ENCODE measurements around the gene OR2T1.
"Not testable (repeated sequence)": the region's sequence is repeated elsewhere in the genome, so short reads cannot be mapped to it uniquely, and the experiment has no call there.

OR2T1 gene

DNA sequence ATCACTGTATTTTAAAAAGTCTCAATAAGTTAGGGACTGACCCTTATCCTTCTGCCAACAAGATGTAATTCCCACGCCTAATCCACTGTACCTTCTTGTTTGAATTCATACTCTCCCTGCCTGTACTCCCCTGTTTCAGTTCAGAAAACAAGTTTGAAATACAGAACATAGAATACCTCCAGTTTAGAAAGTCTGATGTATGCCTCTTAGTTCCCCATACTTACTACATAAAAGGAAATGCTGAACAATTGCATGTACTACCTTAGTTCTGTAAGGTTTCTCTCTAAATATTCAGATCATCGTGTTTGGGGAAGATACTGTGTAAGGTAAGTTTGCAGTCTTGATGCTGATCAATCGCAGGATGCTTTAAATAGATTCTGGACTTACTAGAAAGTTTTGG lies 33.5 kb downstream of the OR2T1 start:
- DNase-seq: not testable (repeated sequence)

- not testable (repeated sequence) for DNase-seq
These were observed 35.8 kb downstream of the OR2T1 start for GRCh38 chr1:248438668-248439067.

GRCh38 chr1:248439283-248439682 lies 36.4 kb downstream of the OR2T1 start:
- DNase-seq: not testable (repeated sequence)

DNA sequence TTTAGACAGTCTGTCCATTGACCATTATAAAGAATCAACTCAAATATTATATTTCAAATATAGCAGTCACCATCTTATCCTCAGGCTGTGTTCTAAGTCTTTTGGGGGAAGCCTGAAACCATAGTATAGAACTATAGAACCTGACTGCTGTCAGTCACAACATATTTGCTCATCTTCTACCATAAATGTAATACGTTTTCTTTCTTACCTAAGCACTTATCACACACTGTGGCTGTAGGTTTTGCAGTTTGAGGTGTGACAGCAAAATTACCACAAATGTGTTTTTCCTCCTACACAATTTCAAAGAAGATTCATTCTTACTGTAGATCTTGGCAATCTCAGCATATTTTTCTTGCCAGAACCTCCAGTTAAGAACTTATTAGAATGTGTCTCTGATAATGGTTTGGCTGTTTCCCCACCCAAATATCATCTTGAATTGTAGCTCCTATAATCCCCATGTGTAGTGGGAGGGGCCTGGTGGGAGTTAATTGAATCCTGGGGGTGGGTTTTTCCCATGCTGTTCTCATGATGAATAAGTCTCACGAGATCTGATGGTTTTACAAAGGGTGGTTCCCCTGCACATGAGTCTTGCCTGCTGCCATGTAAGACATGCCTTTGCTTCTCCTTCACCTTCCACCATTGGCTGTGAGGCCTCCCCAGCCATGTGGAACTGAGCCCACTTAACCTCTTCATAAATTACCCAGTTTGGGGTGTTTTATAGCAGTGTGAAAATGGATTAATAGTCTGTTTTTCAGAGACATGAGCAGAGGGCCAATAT lies 39.8 kb downstream of the OR2T1 start:
- not testable (repeated sequence) for DNase-seq

DNA sequence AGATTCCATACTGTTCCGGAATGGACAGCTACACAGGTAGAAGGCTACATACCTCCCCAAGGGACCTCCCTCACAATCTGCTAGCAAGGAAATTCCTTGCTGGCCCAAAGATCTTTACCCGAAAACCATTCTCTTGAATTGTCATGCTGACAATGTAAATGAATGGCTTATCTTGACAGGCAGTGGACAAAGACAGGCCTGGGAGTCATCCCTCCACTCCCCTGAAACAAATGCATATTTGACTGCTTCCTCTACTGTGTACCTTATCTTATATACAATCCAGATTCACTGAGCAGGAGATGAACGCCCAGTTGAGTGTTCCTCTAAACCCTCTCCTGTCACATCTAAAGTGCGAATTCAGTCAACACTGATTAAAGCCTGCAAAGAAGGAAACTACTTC lies 41.8 kb downstream of the OR2T1 start:
- DNase-seq: not testable (repeated sequence)

DNA sequence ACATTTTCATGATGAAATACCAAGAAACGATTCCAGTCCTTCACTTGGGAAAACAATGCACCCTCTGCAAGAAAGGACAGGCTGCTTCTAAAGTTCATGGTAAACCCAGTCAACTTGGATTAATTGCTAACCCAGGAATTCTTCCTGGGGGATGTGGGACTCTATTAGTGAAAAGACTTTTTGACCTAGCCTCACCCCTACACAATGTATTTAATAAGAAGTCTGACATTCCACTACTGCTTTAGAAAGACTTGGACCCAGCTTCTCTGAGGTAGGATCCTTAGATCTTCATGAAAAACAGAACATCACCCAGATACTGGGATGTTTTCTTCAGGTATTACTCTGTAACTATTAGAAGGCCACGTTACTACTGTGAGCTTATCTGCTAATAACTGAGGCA lies 42.6 kb downstream of the OR2T1 start, which contains the start of gene OR2T2:
TSS of gene OR2T2 (plus strand) at position 239 of the 400 bp plus-strand sequence. CDS start 7,161 bp downstream, outside the sequence.
- not testable (repeated sequence) for DNase-seq

- DNase-seq: not testable (repeated sequence)
These were observed 45.7 kb downstream of the OR2T1 start for GRCh38 chr1:248448409-248449074.

DNA sequence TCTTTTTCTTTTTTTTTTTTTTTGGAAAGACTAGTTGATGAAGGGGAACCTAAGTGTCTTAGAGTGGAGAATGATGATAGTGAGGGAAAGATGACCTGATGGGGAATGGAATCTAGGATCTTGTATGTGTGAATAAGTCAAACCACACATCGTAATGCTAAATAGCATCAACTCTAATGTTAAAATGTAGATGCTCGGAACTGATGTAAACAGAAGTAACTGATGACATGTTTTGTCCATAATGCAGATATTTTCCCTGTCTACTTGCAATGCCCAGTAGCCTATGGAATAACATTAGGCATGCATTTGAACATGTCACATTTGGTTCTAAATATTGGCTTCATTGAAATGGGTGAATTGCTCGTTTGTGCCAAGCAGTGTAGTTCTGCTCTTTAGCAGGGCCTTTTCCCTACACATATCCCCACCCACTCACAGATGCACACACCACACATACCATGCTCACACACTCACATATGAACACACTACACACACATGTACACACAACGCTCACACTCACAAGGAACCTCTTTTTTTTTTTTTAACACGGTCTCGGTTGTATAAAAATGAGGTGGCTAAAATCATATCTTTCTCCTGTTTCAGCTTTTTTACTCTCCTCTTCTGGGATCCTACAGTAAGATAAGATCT lies 47.1 kb downstream of the OR2T1 start:
- not testable (repeated sequence) for DNase-seq

GRCh38 chr1:248450466-248451145 lies 47.8 kb downstream of the OR2T1 start:
- not testable (repeated sequence) for DNase-seq

GRCh38 chr1:248453619-248454018 lies 50.8 kb downstream of the OR2T1 start:
- not testable (repeated sequence) for DNase-seq

DNA sequence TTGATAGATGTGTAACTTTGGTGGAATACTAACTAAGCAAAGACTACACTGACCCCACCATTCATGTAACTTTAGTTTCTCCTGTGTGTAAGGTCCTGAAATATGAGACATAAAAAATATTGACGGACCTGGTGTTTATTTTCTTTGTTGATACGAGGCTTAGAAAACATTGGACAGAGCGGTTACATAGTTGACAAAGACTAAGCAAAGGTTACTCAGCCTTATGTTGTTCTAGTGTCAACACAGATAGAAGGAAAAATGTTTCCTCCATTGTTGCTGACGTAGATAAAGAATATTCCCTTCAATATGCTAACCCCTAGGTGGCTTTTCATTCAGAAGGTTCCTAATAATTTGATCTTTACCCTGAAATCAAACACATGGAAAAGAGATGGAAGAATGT lies 52.2 kb downstream of the OR2T1 start:
- DNase-seq: not testable (repeated sequence)

DNA sequence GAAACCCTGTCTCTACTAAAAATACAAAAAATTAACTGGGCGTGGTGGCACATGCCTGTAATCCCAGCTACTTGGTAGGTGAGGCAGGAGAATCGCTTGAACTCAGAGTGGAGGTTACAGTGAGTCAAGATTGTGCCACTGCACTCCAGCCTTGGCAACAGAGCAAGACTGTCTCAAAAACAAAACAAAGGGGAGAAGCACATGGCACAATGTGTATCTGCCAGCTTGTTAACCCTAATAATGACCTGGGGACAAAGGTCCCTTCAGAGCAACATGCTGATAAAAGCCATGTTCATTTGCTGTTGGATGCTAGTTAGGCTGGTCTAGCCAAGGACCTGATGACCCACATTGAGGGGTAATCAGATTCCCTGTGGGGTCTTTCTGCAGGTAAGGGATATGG lies 53.8 kb downstream of the OR2T1 start:
- DNase-seq: not testable (repeated sequence)

All from AML-193 (cell line).